ENCODE data around the gene ACSL3.
"Not testable (repeated sequence)": the region's sequence is repeated elsewhere in the genome, so short reads cannot be mapped to it uniquely, and the experiment has no call there.

Gene ACSL3

GRCh38 chr2:222868560-222869251, 7.9 kb downstream of the ACSL3 start:
- not testable (repeated sequence) for H3K4me3 ChIP-seq (ENCODE audit: low read depth, low read length); H2AFZ ChIP-seq (ENCODE audit: low read length, unreplicated experiment); H3K36me3 ChIP-seq (ENCODE audit: insufficient read depth, low read length); H3K27ac ChIP-seq (ENCODE audit: low read depth, low read length); H3K27me3 ChIP-seq (ENCODE audit: insufficient read depth, low read length)
- peaks cover 90% of the 10 kb centered on the region for H3K79me2 ChIP-seq (ENCODE audit: control insufficient read depth, insufficient read depth, low read length, unreplicated experiment)
- H3K4me1 ChIP-seq (ENCODE audit: control insufficient read depth, insufficient read depth, low read length, unreplicated experiment), result peaks cover 18% of the 10 kb centered on the region

- Histone ChIP-seq H3K79me2 (ENCODE audit: control insufficient read depth, insufficient read depth, low read length, unreplicated experiment) (peaks cover 86% of the 10 kb centered on the region), H3K4me3 (ENCODE audit: low read depth, low read length) (no peak overlapping the region), H3K36me3 (ENCODE audit: insufficient read depth, low read length) (no peaks in the 10 kb centered on the region), H3K4me1 (ENCODE audit: control insufficient read depth, insufficient read depth, low read length, unreplicated experiment) (peaks cover 13% of the 10 kb centered on the region), H3K27ac (ENCODE audit: low read depth, low read length) (no peak overlapping the region), H2AFZ (ENCODE audit: low read length, unreplicated experiment) (no peak overlapping the region), H3K27me3 (ENCODE audit: insufficient read depth, low read length) (no peaks in the 10 kb centered on the region)
These were observed 8.4 kb downstream of the ACSL3 start for GRCh38 chr2:222869252-222869560.

GRCh38 chr2:222871291-222871690, 10.5 kb downstream of the ACSL3 start:
- Histone ChIP-seq H2AFZ (ENCODE audit: low read length, unreplicated experiment) (no peak overlapping the region), H3K79me2 (ENCODE audit: control insufficient read depth, insufficient read depth, low read length, unreplicated experiment) (peaks cover 80% of the 10 kb centered on the region), H3K4me3 (ENCODE audit: low read depth, low read length) (no peak overlapping the region), H3K27me3 (ENCODE audit: insufficient read depth, low read length) (no peaks in the 10 kb centered on the region), H3K36me3 (ENCODE audit: insufficient read depth, low read length) (no peaks in the 10 kb centered on the region), H3K4me1 (ENCODE audit: control insufficient read depth, insufficient read depth, low read length, unreplicated experiment) (no peaks in the 10 kb centered on the region), H3K27ac (ENCODE audit: low read depth, low read length) (no peak overlapping the region)

GRCh38 chr2:222872551-222872950, 11.7 kb downstream of the ACSL3 start:
- H3K4me1 ChIP-seq (ENCODE audit: control insufficient read depth, insufficient read depth, low read length, unreplicated experiment), result peaks cover 4% of the 10 kb centered on the region
- H3K27me3 ChIP-seq (ENCODE audit: insufficient read depth, low read length), result no peaks in the 10 kb centered on the region
- H3K79me2 ChIP-seq (ENCODE audit: control insufficient read depth, insufficient read depth, low read length, unreplicated experiment), result peaks cover 82% of the 10 kb centered on the region
- H3K4me3 ChIP-seq (ENCODE audit: low read depth, low read length), result no peak overlapping the region
- no peak overlapping the region for H2AFZ ChIP-seq (ENCODE audit: low read length, unreplicated experiment)
- H3K27ac ChIP-seq (ENCODE audit: low read depth, low read length), result no peak overlapping the region
- H3K36me3 ChIP-seq (ENCODE audit: insufficient read depth, low read length), result no peaks in the 10 kb centered on the region

GRCh38 chr2:222875482-222875881, 14.6 kb downstream of the ACSL3 start:
- H3K27me3 ChIP-seq (ENCODE audit: insufficient read depth, low read length), result no peaks in the 10 kb centered on the region
- no peak overlapping the region for H3K27ac ChIP-seq (ENCODE audit: low read depth, low read length)
- H3K36me3 ChIP-seq (ENCODE audit: insufficient read depth, low read length), result no peaks in the 10 kb centered on the region
- H3K4me1 ChIP-seq (ENCODE audit: control insufficient read depth, insufficient read depth, low read length, unreplicated experiment), result peaks cover 26% of the 10 kb centered on the region
- no peak overlapping the region for H3K4me3 ChIP-seq (ENCODE audit: low read depth, low read length)
- H3K79me2 ChIP-seq (ENCODE audit: control insufficient read depth, insufficient read depth, low read length, unreplicated experiment), result peaks cover 80% of the 10 kb centered on the region
- H2AFZ ChIP-seq (ENCODE audit: low read length, unreplicated experiment), result no peak overlapping the region

GRCh38 chr2:222876947-222877346, 16.1 kb downstream of the ACSL3 start:
- no peak overlapping the region for H2AFZ ChIP-seq (ENCODE audit: low read length, unreplicated experiment)
- peaks cover 78% of the 10 kb centered on the region for H3K79me2 ChIP-seq (ENCODE audit: control insufficient read depth, insufficient read depth, low read length, unreplicated experiment)
- no peaks in the 10 kb centered on the region for H3K27me3 ChIP-seq (ENCODE audit: insufficient read depth, low read length)
- peaks cover 26% of the 10 kb centered on the region for H3K4me1 ChIP-seq (ENCODE audit: control insufficient read depth, insufficient read depth, low read length, unreplicated experiment)
- H3K27ac ChIP-seq (ENCODE audit: low read depth, low read length), result no peak overlapping the region
- H3K4me3 ChIP-seq (ENCODE audit: low read depth, low read length), result no peak overlapping the region
- no peaks in the 10 kb centered on the region for H3K36me3 ChIP-seq (ENCODE audit: insufficient read depth, low read length)

- Histone ChIP-seq H3K4me3 (ENCODE audit: low read depth, low read length) (no peak overlapping the region), H3K27ac (ENCODE audit: low read depth, low read length) (0 out of 2 replicates have a peak overlapping the region, but pooled peaks have one; percentile 3), H3K4me1 (ENCODE audit: control insufficient read depth, insufficient read depth, low read length, unreplicated experiment) (peaks cover 26% of the 10 kb centered on the region), H3K36me3 (ENCODE audit: insufficient read depth, low read length) (no peaks in the 10 kb centered on the region), H2AFZ (ENCODE audit: low read length, unreplicated experiment) (no peak overlapping the region), H3K27me3 (ENCODE audit: insufficient read depth, low read length) (no peaks in the 10 kb centered on the region), H3K79me2 (ENCODE audit: control insufficient read depth, insufficient read depth, low read length, unreplicated experiment) (peaks cover 82% of the 10 kb centered on the region)
These were observed 16.9 kb downstream of the ACSL3 start for GRCh38 chr2:222877556-222878300.

- no peaks in the 10 kb centered on the region for H3K36me3 ChIP-seq (ENCODE audit: insufficient read depth, low read length)
- no peaks in the 10 kb centered on the region for H3K27me3 ChIP-seq (ENCODE audit: insufficient read depth, low read length)
- no peak overlapping the region for H3K4me3 ChIP-seq (ENCODE audit: low read depth, low read length)
- 0 out of 2 replicates have a peak overlapping the region, but pooled peaks have one; percentile 3 for H3K27ac ChIP-seq (ENCODE audit: low read depth, low read length)
- H2AFZ ChIP-seq (ENCODE audit: low read length, unreplicated experiment), result no peak overlapping the region
- peaks cover 85% of the 10 kb centered on the region for H3K79me2 ChIP-seq (ENCODE audit: control insufficient read depth, insufficient read depth, low read length, unreplicated experiment)
- H3K4me1 ChIP-seq (ENCODE audit: control insufficient read depth, insufficient read depth, low read length, unreplicated experiment), result peaks cover 27% of the 10 kb centered on the region
These were observed 17.6 kb downstream of the ACSL3 start for GRCh38 chr2:222878301-222878876.

- Histone ChIP-seq H3K4me3 (ENCODE audit: low read depth, low read length) (no peak overlapping the region), H3K27ac (ENCODE audit: low read depth, low read length) (peak overlapping the region; percentile 21; the same call in 1 of the 2 replicates), H3K4me1 (ENCODE audit: control insufficient read depth, insufficient read depth, low read length, unreplicated experiment) (peaks cover 34% of the 10 kb centered on the region), H3K79me2 (ENCODE audit: control insufficient read depth, insufficient read depth, low read length, unreplicated experiment) (peaks cover 86% of the 10 kb centered on the region), H3K36me3 (ENCODE audit: insufficient read depth, low read length) (no peaks in the 10 kb centered on the region), H3K27me3 (ENCODE audit: insufficient read depth, low read length) (no peaks in the 10 kb centered on the region), H2AFZ (ENCODE audit: low read length, unreplicated experiment) (no peak overlapping the region)
These were observed 18.2 kb downstream of the ACSL3 start for GRCh38 chr2:222878877-222879603.

GRCh38 chr2:222879604-222879933, 18.7 kb downstream of the ACSL3 start:
- Histone ChIP-seq H3K36me3 (ENCODE audit: insufficient read depth, low read length) (no peaks in the 10 kb centered on the region), H3K27me3 (ENCODE audit: insufficient read depth, low read length) (no peaks in the 10 kb centered on the region), H3K4me1 (ENCODE audit: control insufficient read depth, insufficient read depth, low read length, unreplicated experiment) (peaks cover 39% of the 10 kb centered on the region), H3K27ac (ENCODE audit: low read depth, low read length) (0 out of 2 replicates have a peak overlapping the region, but pooled peaks have one; percentile 0), H2AFZ (ENCODE audit: low read length, unreplicated experiment) (no peak overlapping the region), H3K79me2 (ENCODE audit: control insufficient read depth, insufficient read depth, low read length, unreplicated experiment) (peaks cover 92% of the 10 kb centered on the region), H3K4me3 (ENCODE audit: low read depth, low read length) (no peak overlapping the region)
